Stimulated activated CD8-positive, alpha-beta memory T cell treated with anti-CD3 and anti-CD28 coated beads, Interleukin-7, amount 100 ng/mL, for 1 hour (primary cell): ENCODE data around the gene MPZL2.

Source experiments
- DNase-seq, 2 donors: peaks; one replicate each; pipeline ENCODE4 v3.0.0-alpha.2; 2020; ENCODE audit warnings: low read depth in 2 of 2

MPZL2 gene

DNA sequence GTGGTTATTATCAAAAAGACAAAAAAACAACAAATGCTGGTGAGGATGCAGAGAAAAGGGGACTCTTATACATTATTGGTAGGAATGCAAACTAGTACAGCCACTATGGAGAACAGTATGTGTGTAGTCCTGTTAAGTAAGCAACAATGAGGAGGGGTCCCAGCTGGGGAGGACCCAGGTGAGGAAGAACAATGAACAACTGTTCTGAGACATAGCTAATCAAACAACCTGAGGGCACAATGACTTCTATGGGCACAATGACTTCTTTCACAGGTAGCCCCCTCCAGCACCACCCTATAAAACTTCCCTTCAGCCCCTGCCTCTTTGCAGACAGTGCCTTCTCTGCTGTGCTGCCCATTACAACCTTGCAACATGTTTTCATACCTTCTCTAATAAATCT is 44.9 kb downstream of the MPZL2 start:
- no peak for DNase-seq

DNA sequence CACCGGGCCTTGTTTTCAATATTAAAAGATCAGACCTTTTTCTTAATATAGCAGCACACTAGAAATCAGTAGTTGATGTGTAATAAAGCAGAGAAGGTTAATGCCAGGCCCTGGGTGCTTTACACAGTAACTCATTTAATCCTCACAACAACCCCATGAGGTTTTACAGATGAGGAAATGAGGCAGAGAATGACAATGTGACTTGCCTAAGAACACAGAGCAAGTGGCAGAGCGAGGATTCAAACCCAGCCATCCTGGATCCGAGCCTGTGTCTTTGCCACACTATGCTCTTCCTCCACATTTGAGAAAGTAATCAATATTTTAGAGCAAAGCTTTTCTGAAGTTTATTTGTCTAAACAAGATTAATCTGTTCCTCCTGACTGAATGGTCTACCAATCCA is 46.5 kb downstream of the MPZL2 start:
- no peak for DNase-seq

DNA sequence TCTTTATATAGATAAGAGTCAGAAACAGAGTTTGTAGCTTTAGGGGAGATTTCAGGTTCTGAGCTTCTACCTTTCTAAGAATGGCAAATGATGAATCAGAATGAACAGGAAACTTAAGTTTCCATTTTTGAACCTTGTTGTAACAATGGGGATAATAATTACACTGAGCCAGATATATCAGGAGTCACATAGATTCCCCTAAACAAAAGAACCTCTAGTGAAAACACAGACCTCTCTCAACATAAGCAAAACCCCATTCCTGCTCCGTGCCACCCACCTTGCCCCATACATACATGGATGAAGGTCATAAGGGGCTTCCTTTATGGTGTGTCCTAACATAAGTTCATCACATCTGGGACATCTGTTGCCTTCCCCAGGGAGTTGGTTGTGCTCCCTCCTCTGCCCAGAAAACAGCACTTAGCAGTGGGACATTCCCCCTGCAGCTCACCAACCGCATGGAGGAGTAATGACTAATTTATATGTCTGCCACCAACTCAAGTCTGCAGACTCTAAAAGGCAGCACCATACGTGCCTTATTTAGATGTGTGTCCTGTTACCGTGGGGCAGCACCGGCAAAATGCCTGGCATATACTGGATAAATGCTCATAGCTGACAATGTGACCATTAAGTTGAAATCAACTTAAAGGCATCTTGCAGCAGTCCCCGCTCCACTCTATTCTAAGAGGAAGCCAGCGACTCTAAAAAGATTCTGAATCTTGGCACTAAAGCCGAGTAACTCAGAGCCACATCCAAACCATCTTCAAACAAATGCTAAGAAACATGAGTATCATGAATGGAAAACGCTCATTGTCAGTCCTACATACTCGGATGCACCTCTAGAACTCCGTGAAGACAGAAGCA is 47.2 kb downstream of the MPZL2 start:
- no peak for DNase-seq

DNA sequence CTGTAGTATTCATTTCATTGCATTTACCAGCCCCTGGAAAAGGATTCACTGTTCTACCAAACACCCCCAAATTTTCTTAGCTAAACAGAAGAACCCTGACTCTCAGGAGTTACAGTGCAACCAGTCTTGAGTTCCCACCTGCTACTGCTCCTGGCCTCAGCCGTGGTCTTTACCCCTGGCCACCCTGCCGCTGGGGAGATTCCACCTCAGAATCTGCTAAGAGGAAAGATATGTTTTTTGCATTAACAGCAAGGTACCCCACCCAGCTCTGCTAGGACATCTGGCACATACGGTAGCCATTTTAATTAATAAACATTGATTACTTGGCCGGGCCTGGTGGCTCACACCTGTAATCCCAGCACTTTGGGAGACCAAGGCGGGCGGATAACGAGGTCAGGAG is 48.3 kb downstream of the MPZL2 start:
- DNase-seq = no peak

DNA sequence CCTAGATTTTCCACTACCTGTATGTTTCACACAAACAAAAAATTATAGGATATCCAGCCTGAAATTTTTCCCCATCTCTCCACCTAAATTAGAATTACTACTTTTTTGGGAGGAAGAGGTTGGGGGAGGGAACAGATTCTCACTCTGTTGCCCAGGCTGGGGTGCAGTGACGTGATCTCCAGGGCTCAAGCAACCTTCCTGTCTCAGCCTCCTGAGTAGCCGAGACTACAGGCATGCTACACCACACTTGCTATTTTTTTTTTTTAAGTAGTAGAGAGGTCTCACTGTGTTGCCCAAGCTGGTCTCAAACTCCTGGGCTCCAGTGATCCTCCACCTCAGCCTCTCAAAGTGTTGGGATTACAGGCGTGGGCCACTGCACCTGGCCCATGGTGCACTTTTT is 48.8 kb downstream of the MPZL2 start:
- no peak for DNase-seq

DNA sequence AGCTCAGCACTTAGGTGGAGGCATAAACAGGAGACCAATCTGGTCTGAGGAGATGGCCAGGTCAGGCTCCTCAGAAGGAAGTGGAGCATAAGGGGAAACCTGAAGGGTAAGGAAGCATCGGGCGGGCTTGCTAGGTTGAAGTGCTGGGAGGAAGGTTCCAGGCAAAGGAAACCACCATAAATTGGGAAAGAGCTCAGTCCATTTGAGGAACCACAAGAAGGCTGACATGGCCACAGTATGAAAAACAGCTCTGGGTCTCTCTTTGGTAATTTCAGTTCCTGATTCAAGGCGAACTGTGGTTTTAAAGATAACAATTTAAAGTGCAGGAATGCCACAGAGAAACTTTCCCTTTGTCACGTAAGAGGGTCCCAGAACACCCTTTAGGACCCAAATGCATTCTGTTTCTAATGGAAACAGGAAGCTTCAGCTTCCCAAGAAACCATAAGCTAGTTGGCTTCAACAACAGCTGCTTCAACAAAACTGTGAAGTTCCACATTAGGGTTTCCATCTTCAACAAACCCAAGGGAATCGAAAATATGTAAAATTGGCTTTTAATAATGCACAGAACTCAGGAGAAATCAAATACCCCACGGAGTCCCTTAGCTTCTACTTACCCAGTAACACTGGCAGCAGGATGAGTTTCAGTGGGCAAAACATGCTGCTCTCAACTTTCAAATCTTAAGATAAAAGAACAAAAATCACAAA is 49.7 kb downstream of the MPZL2 start:
- DNase-seq = no peak

DNA sequence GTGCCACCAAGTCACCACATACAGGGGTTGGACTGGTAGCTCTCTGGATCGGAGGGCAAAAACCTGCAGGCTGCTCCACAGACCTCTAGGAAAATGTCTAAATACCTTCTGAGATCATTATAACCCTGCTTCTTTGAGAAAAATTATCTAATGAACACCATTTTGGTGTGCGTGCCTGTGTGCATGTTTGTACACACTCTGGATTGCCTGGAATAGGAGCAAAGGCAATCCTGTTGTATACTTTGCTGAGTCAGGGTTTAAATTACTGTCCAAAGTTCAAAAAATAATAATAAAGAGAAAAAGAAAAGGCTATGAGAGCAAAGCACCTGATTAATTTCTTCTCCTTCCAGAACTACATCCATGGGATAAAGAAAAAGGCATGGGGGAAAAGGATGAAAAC is 50.3 kb downstream of the MPZL2 start:
- no peak for DNase-seq

DNA sequence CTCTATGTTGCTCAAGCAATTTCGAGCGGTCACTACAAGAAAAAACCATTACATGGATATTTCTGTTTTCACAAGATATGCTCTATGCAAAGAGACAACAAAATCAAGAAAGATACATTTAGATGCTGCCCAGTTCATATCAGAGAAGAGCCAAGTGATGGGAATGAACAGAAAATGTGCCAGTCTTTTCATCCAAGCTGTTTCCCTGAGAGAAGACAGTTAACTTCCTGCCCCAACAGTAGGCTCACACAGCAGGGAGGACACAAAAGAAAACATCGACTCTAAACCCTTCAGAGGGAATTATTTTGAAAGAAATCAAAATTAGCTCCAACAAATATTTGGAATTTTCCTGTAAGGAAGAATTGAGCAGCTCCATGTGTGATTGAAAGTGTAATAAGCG is 50.9 kb downstream of the MPZL2 start:
- DNase-seq = no peak

DNA sequence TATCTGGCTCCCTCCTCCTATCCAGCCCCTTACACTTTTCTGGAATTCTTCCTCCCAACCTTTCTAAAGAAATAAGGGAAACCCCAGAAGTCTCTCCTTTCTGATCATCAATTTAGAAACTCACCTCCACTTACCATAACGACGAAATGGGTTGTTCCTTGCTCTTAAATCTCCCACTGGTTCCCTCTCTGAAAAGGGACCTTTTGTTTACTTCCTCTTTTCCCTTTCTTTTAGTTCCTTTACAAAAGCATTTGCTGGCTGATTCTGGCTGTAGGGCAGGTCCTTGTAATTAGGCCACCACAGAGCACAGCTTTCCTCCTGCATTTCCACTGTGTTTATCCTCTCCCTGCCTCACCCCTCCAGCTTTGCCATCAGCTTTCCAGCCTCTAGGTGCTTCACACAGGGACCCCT is 51.3 kb downstream of the MPZL2 start:
- DNase-seq = no peak

DNA sequence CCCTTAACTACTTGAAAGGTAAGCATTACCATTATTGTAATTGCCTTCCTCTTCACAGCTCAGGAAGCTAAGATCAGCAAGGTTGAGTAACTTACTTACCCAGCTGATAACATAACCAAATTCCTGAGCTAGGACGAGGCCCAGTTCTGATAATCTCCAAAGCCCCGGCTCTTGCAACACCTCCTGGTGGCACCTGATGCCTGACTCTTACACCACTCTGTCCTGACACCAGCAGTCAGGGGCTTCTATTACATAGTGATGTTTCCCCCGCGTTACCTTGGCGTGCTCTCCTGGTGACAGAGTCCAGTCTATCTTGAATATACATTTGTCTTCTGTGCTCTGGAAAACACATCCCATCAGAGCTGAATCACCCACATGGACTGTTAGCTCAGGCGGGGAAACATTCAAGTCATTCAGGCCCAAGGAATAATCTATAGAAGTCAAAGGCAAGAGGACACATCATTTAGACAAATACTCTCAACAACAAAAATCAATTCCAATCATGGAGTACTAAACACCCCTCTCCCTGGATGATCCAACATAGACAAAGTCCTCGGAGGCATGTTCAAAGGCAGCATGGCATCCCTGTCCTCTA is 51.9 kb downstream of the MPZL2 start:
- no peak for DNase-seq

DNA sequence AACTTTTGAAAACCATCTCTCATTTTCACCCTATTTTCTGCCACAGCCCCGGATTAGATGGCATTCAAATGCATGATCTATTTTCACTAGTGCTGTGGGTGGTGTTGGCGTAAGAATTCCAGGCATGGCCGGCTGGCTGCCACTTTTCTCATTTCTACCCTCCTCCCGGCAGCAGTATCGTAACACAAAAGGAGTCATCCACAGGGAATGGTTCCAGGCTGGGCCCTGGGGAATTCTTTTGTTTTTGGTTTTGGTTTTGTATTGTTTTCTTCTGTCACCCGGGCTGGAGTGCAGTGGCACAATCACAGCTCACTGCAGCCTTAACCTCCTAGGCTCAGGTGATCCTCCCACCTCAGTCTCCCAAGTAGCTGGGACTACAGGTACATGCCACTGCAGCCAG is 53.1 kb downstream of the MPZL2 start:
- no peak for DNase-seq

DNA sequence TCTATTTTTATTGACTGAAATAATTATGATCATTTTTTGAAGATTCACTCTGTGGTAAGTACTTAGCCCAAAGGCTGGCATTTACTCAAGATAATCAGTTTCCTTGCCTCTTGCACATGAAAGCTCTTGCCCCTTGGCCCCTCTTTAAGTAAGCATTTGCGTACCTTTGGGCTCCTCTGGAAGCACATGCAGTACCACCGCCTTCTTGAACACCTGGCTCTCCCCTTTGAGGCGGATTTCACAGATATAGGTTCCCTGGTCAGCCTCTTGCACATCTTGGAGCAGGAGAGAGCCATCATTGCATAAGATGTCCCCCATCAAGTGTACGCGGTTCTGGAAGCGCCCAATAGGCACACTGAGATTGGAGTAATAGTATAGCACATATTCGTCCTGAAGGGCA is 53.8 kb downstream of the MPZL2 start:
- DNase-seq = no peak

DNA sequence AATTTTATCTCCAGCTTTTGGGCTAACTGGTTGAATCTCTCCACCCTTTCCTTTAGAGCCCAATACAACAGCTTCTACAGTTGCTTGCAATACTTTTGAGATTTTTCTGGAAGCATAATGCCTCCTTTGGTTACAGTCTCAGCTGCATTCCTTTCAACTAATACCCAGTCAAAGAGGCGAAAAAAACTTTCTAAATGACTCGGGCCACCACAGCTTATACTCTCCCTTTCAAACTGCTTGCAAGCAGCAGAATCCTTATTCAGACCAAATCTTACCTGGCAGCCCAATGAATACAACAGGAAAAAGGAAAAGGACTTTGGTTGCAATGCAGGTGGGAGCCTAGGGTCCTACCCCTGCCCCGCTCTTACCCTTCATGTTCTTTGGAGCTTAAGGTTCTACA is 55.1 kb downstream of the MPZL2 start:
- no peak for DNase-seq

DNA sequence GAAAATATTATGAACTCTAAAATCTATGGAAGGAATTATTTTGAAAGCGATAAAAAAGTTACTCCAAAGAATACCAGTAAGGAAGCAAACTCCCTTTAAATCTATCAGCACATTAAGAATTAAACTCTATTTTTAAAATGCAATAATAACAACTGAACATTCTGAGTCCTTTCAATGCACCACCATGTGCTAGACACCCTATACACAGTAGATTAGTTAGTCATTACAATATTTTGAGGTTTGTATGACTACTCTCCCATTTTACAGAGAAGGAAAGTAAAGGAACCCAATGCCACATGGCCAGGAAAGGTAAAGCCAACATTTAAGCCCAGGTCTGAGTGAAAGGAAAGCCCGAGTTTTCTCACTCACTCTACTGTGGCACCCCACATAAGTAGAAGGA is 57.0 kb downstream of the MPZL2 start:
- no peak for DNase-seq

DNA sequence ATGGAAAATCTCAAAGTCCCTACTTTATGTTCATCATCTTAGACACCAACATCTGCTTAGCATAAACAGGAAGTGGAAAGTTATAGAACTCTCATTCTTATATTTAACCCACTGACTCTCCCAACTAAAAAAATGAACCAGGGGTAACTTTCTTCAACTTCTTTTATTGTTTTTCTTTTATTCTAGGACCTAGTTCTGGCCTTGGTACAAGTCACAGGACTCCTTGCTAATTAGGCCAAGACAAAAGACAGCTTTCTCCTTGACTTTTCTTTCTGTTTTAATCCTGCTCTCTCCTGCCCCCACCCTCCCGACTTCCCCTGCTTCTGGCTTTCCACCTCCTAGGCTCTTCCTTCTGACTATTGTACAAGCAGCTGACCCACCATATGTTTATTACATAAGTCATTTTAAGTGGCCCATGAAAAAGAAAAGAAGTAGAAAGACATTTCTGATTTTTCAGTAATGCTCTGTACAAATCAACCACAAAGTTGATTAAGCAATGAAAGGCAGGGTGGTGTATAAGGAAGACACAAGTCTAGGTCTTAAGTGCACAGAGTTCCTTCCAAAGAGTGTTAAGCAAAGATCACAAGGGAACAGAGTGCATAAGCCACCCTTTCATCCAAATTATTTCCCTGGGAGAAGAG is 57.6 kb downstream of the MPZL2 start:
- no peak for DNase-seq

DNA sequence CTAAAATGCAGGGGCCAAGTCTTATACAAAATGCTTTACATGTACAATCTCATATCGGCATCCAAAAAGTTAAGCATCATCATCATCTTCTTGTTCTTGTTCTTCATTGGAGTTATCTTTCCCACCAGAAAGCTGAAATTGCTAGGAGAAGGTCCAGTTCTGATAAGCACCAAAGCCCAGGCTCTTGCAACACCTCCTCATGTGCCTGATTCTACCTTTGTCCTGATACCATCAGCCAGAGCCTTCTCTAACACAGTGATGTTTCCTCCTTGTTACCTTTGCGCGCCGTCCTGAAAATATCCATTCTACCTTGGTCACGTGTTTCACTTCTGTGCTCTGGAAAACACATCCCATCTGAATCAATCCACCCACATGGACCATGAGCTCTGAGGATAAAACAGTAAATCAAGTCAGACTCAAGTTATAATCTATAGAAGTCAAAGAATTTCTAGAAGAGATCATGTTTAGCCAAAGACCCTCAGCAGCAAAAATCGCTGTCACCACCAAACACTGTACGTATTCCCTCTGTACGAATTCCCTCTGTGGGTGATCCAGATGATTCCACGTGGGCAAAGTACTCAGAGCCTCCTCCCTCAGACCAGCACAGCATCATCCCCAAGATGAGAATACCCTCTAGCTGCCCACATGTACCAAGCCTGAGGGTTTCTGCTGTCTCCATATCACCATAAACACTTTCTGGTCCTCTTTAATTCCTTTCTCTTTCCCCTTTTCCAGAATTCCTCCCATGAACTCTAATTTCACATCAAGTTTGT is 58.3 kb downstream of the MPZL2 start:
- DNase-seq = no peak
